C4-2B (cell line): ENCODE results near the gene KLHDC8A.
A peak's percentile ranks its signal among the peaks of the same experiment; 100 is the strongest.

Experiments
- H3K27ac ChIP-seq: fragments of 450-650 bp; 2 replicates; pipeline ENCODE4 v1.5.1; 2017
- ZFX ChIP-seq: fragments of 450-650 bp; IDR thresholded peaks from 2 replicates; pipeline ENCODE4 v1.6.1; 2017
- TF ChIP-seq, protein P1 (sequence below): fragments of 450-650 bp; conservative IDR thresholded peaks from 2 replicates; pipeline ENCODE4 v1.5.1; 2017; ENCODE audit warnings: mild to moderate bottlenecking

Gene KLHDC8A

GRCh38 chr1:205357567-205357966 is 845 bp upstream of the KLHDC8A start:
- no peak overlapping the region for H3K27ac ChIP-seq
- no peak for TF ChIP-seq ZFX
- TF ChIP-seq, protein P1, sequence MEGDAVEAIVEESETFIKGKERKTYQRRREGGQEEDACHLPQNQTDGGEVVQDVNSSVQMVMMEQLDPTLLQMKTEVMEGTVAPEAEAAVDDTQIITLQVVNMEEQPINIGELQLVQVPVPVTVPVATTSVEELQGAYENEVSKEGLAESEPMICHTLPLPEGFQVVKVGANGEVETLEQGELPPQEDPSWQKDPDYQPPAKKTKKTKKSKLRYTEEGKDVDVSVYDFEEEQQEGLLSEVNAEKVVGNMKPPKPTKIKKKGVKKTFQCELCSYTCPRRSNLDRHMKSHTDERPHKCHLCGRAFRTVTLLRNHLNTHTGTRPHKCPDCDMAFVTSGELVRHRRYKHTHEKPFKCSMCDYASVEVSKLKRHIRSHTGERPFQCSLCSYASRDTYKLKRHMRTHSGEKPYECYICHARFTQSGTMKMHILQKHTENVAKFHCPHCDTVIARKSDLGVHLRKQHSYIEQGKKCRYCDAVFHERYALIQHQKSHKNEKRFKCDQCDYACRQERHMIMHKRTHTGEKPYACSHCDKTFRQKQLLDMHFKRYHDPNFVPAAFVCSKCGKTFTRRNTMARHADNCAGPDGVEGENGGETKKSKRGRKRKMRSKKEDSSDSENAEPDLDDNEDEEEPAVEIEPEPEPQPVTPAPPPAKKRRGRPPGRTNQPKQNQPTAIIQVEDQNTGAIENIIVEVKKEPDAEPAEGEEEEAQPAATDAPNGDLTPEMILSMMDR: no peak

GRCh38 chr1:205355075-205355453 is 1.7 kb downstream of the KLHDC8A start:
- TF ChIP-seq, protein P1: no peak
- TF ChIP-seq ZFX: no peak
- no peak overlapping the region for H3K27ac ChIP-seq

DNA sequence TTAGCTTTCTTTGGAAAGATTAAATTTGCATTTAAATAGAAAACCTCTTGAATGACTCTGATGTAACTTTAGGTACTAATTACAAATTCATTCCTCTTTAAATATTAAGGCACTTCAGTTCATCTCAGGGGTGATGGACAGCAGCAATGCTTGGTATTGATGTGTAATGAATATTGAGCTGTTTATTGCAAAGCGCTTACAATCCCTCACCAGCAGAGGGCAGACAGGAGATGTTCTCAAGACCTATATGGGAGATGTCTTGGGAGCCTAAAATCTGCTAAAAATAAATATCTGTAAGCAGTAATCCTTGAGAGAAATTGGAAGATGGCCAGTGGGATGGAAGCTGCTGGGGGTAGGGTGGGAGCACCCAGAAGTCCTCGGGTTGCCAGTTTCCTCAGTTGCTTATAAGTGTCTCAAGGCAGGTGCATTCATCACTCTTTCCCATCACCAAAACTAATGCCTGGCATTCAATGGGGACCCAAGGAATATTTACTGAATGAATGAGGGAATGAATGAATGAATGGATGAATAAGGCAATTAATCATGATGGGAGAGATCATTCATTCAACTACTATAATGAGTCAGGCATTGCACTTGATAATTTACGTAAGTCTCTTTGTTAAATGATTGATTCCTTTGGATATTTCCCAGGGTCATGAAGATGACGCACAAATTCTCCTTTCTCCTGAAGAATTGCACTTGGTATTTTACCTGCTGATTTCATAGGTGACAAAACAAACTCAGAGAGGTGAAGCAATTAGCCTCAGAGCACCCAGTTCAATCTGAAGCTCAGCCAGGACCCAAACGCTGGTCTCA is 2.3 kb downstream of the KLHDC8A start:
- H3K27ac ChIP-seq: no peak overlapping the region
- TF ChIP-seq, protein P1: peak; percentile 94
- TF ChIP-seq ZFX: no peak

- TF ChIP-seq ZFX: no peak
- TF ChIP-seq, protein P1: no peak
- no peak overlapping the region for H3K27ac ChIP-seq
Observed at GRCh38 chr1:205353612-205354011, 3.1 kb downstream of the KLHDC8A start.

- no peak overlapping the region for H3K27ac ChIP-seq
- TF ChIP-seq ZFX: no peak
- TF ChIP-seq, protein P1: no peak
Observed at GRCh38 chr1:205353191-205353590, 3.5 kb downstream of the KLHDC8A start.

GRCh38 chr1:205351984-205352713 is 4.6 kb downstream of the KLHDC8A start:
- H3K27ac ChIP-seq: no peak overlapping the region
- TF ChIP-seq, protein P1: no peak
- no peak for TF ChIP-seq ZFX

DNA sequence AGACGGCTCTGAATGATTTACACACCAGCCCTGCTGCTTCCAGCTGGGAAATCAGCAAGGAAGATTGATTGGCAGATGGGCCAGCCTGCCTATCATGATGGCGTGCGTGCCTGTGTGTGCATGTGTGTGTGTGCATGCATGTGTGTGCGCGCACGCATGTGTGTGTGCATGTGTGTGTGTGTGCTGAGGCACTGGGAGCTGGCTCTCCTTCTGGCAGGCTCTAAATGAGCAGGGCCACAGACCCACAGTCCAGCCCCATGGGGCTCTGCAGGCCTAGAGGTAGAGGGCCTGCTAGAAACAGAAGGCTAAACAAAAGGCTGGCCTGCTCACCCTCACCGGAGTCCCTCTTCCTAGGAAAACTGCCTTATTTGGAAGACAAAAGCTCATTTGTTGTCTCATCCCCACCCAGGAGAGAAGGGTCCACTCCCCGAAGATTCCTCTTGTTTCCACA is 6.0 kb downstream of the KLHDC8A start:
- H3K27ac ChIP-seq: no peak overlapping the region
- no peak for TF ChIP-seq ZFX
- TF ChIP-seq, protein P1: no peak
